IMR-90 (cell line): Measurements from ENCODE around the gene NAMPT. TPM values are rescaled to one million over a fixed set of nuclear protein-coding genes. Genes with fewer than 3 reads are reported as not detected.
A peak's percentile ranks its signal among the peaks of the same experiment; 100 is the strongest.

Experiments used
- ATAC-seq: fragments of 200-7000 bp; cut with Tn5 transposase; 2 replicates; pipeline ENCODE4 v1.9.1; 2020; ENCODE audit warnings: low read depth, mild to moderate bottlenecking, moderate library complexity
- BruUV-seq: library from RNA; stranded (reverse); fragments of 400-500 nt; replicated peaks from 2 replicates; lab custom pipeline; 2021; lab: Mats Ljungman, UMichigan
- CTCF ChIA-PET: fragments of 300-600 bp; formaldehyde crosslinking; extraction: SDS; loops from one replicate; lab custom pipeline; 2021; ENCODE audit warnings: antibody characterized with exemption; lab: Yijun Ruan, JAX
- POLR2A ChIA-PET: fragments of 300-600 bp; sonication (Branson Sonifier 250); formaldehyde crosslinking; loops from one replicate; lab custom pipeline; 2022; ENCODE audit warnings: antibody characterized with exemption; ENCODE audit not compliant: unreplicated experiment; lab: Charles Lee
- DNase-seq: peaks from one replicate; pipeline ENCODE4 v3.0.0; 2013
- H2AFZ ChIP-seq: replicated peaks from 2 replicates; pipeline ENCODE3; 2013; ENCODE audit warnings: low read length, mild to moderate bottlenecking; ENCODE audit not compliant: poor library complexity
- H2AK5ac ChIP-seq: 2 replicates; pipeline ENCODE4 v1.6.1; 2013; ENCODE audit warnings: low read depth, low read length, inconsistent platforms
- H2AK9ac ChIP-seq: replicated peaks from 2 replicates; pipeline ENCODE3; 2013; ENCODE audit warnings: mild to moderate bottlenecking, low read depth, low read length, moderate library complexity; ENCODE audit not compliant: poor library complexity
- H2BK120ac ChIP-seq: 2 replicates; pipeline ENCODE4 v1.6.1; 2013; ENCODE audit warnings: low read depth, low read length, inconsistent platforms
- H2BK15ac ChIP-seq: 3 replicates; pipeline ENCODE4 v1.6.1; 2013; ENCODE audit warnings: low read depth, low read length, inconsistent platforms
- H2BK20ac ChIP-seq: 2 replicates; pipeline ENCODE4 v1.6.1; 2013; ENCODE audit warnings: low read depth, mild to moderate bottlenecking, inconsistent platforms, low read length, moderate library complexity
- H2BK5ac ChIP-seq: 2 replicates; pipeline ENCODE4 v1.6.1; 2013; ENCODE audit warnings: mild to moderate bottlenecking, low read depth, low read length, inconsistent platforms; ENCODE audit not compliant: poor library complexity, severe bottlenecking
- H3K14ac ChIP-seq: replicated peaks from 2 replicates; pipeline ENCODE4 v1.6.1; 2013; ENCODE audit warnings: low read depth, low read length, inconsistent platforms
- H3K18ac ChIP-seq: 2 replicates; pipeline ENCODE4 v1.6.1; 2013; ENCODE audit warnings: low read depth, low read length, control low read depth
- H3K23ac ChIP-seq: 2 replicates; pipeline ENCODE4 v1.6.1; 2013; ENCODE audit warnings: low read depth, low read length, inconsistent platforms
- H3K27ac ChIP-seq: 2 replicates; pipeline ENCODE4 v1.5.1; 2013; ENCODE audit warnings: mild to moderate bottlenecking, control low read depth, low read length; ENCODE audit not compliant: insufficient read depth
- H3K27me3 ChIP-seq: 2 replicates; pipeline ENCODE4 v1.6.1; 2013; ENCODE audit warnings: low read length; ENCODE audit not compliant: control insufficient read depth, insufficient read depth
- H3K36me3 ChIP-seq: 2 replicates; pipeline ENCODE4 v1.6.1; 2013; ENCODE audit warnings: low read length, mixed read lengths; ENCODE audit not compliant: control insufficient read depth, insufficient read depth
- H3K4ac ChIP-seq: 2 replicates; pipeline ENCODE4 v1.6.1; 2013; ENCODE audit warnings: low read depth, low read length, inconsistent platforms
- H3K4me1 ChIP-seq: 2 replicates; pipeline ENCODE4 v1.6.1; 2013; ENCODE audit warnings: low read length, mixed read lengths; ENCODE audit not compliant: control insufficient read depth, insufficient read depth
- H3K4me2 ChIP-seq: 2 replicates; pipeline ENCODE4 v1.6.1; 2013; ENCODE audit warnings: low read depth, mild to moderate bottlenecking, control low read depth, low read length, moderate library complexity
- H3K4me3 ChIP-seq: 2 replicates; pipeline ENCODE4 v1.5.1; 2013; ENCODE audit warnings: low read depth, mild to moderate bottlenecking, control low read depth, low read length, moderate library complexity; ENCODE audit not compliant: insufficient read depth
- H3K56ac ChIP-seq: 2 replicates; pipeline ENCODE4 v1.6.1; 2013; ENCODE audit warnings: low read length, inconsistent platforms; ENCODE audit not compliant: insufficient read depth; ENCODE audit errors: extremely low read depth
- H3K79me1 ChIP-seq, 2 experiments: 2 replicates each; pipeline ENCODE4 v1.6.1; 2013; ENCODE audit warnings: low read length in 2 of 2, inconsistent platforms in 1 of 2, low read depth in 1 of 2
- H3K9ac ChIP-seq: 2 replicates; pipeline ENCODE4 v1.6.1; 2013; ENCODE audit warnings: low read depth, low read length, control low read depth
- H3K9me1 ChIP-seq: 2 replicates; pipeline ENCODE4 v1.6.1; 2013; ENCODE audit warnings: low read length, inconsistent platforms; ENCODE audit not compliant: insufficient read depth
- H3K9me3 ChIP-seq: 2 replicates; pipeline ENCODE4 v1.6.1; 2013; ENCODE audit warnings: low read length; ENCODE audit not compliant: control insufficient read depth, insufficient read depth
- H4K20me1 ChIP-seq: 2 replicates; pipeline ENCODE4 v1.6.1; 2013; ENCODE audit warnings: low read length, inconsistent platforms; ENCODE audit not compliant: insufficient read depth
- H4K5ac ChIP-seq: 2 replicates; pipeline ENCODE4 v1.6.1; 2013; ENCODE audit warnings: mild to moderate bottlenecking, low read depth, low read length, control low read depth
- H4K8ac ChIP-seq, 2 experiments: 2 replicates each; pipeline ENCODE4 v1.6.1; 2013; ENCODE audit warnings: low read depth in 2 of 2, low read length in 2 of 2, control low read depth in 1 of 2, inconsistent platforms in 1 of 2
- H4K91ac ChIP-seq: 2 replicates; pipeline ENCODE4 v1.6.1; 2013; ENCODE audit warnings: low read depth, low read length, inconsistent platforms; ENCODE audit not compliant: insufficient read depth
- CEBPB ChIP-seq: IDR thresholded peaks from 2 replicates; pipeline ENCODE4 v1.6.1; 2012; ENCODE audit warnings: low read depth, low read length, improper control_type of control experiment
- USF2 ChIP-seq: fragments of 150-350 bp; IDR thresholded peaks from 2 replicates; pipeline ENCODE4 v1.6.1; 2017; ENCODE audit warnings: mild to moderate bottlenecking, antibody characterized with exemption, low read length, low read depth
- WGBS, 2 experiments: methylation state at CpG; one replicate each; pipeline versions ENCODE4 v1.1.5 to v1.1.7; 2013; ENCODE audit warnings: missing lambda C conversion rate in 2 of 2; ENCODE audit not compliant: insufficient read length in 1 of 2; ENCODE audit errors: extremely low coverage in 2 of 2; 5-methylcytosine and 5-hydroxymethylcytosine counted together
- dilution Hi-C: fragments of 300-500 bp; cut with HindIII; formaldehyde crosslinking; loops from one replicate; pipeline ENCODE4 v1.14.3; 2018; ENCODE audit warnings: low sequenced_read_pairs; ENCODE audit not compliant: unreplicated experiment
- in situ Hi-C: fragments of 300-500 bp; cut with MboI; formaldehyde crosslinking; loops from 3 replicates; pipeline ENCODE4 v1.14.3; 2019; ENCODE audit warnings: low sequenced_read_pairs, inconsistent platforms, mixed read lengths
- intact Hi-C: fragments of 100-400 bp; cut with micrococcal nuclease; formaldehyde crosslinking; loops from 2 replicates; pipeline ENCODE4 v1.10.0; 2022
- polyA plus RNA-seq, 3 experiments: library from polyadenylated mRNA; depleted of rRNA; stranded (reverse); fragments of >200 nt; gene quantifications; 2 replicates each; pipeline ENCODE4 v1.2.3, GENCODE V29; 2012; ENCODE audit warnings: low replicate concordance in 1 of 3
- total RNA-seq: library from RNA; depleted of rRNA; stranded (reverse); fragments of >200 nt; gene quantifications from 2 replicates; pipeline ENCODE4 v1.2.3, GENCODE V29; 2012

The NAMPT gene
- total and polyA plus RNA-seq, 2 of the 4 experiments (the other 2 are of a cell fraction), result 13.3 to 31.7 TPM

DNA sequence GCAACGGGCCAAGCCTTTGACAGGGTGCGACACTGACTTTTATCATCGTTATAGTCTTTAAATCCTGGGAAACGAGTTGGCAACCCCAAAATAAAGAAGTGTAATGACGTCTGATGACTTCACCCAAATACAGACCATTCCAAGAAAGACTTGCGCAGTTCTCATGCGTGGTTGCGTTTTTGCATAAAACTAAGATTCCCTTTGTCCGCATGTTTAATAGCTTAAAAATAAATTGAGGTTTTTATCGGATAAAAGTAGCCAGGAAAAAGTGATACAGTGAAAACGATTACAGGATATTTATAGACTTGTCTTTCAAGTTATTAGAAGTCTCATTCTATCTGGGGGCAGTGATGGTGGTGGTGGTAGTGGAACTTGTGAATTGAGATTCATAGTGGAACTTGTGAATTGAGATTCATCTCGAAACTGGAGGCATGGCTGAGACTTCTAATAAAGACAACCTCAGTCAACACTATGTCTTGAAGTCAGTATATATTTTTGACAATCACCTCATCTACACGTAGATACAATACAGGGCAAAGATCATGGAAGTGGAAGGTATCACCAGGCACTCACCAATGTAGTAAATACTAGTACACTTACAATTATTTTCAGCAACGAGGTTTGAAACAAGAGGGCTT, 1.2 kb upstream of the NAMPT start:
- dilution Hi-C loops, result no loop called here
- Histone ChIP-seq H2BK20ac (peak overlapping the region; percentile 48), H3K23ac (peak overlapping the region; percentile 95), H3K9me3 (no peaks in the 10 kb centered on the region), H3K9me1 (no peaks in the 10 kb centered on the region), H4K91ac (peak overlapping the region; percentile 94), H3K36me3 (no peaks in the 10 kb centered on the region), H3K9ac (peak overlapping the region; percentile 77), H3K4me2 (peak overlapping the region; percentile 70), H3K27ac (peak overlapping the region; percentile 85), H3K27me3 (no peaks in the 10 kb centered on the region), H2BK15ac (peak overlapping the region; percentile 86), H2AFZ (peak overlapping the region; percentile 90), H2AK5ac (0 out of 2 replicates have a peak overlapping the region, but pooled peaks have one; percentile 81), H3K18ac (peak overlapping the region; percentile 51), H2BK5ac (peak overlapping the region; percentile 62), H3K14ac (peak overlapping the region; percentile 88), H2BK120ac (peak overlapping the region; percentile 85; the same call in 1 of the 2 replicates), H3K56ac (peak overlapping the region; percentile 89), H4K5ac (peak overlapping the region; percentile 53), H4K20me1 (peaks cover 6% of the 10 kb centered on the region; the same call in 1 of the 2 replicates), H3K4ac (peak overlapping the region; percentile 89), H3K4me3 (peak overlapping the region; percentile 52), H2AK9ac (peak overlapping the region; percentile 78), H3K4me1 (peaks cover 2% of the 10 kb centered on the region; the same call in 1 of the 2 replicates), H3K79me1 (peaks cover 9 to 21% of the 10 kb centered on the region in 2 experiments), H4K8ac (peak overlapping the region; percentile 88 to 95)
- DNase-seq (peak; percentile 73), ATAC-seq (no peak)
- WGBS, 2 experiments, result no CpG with 5 or more reads among the region's 14 CpGs
- CTCF ChIA-PET, result no interaction called here
- BruUV-seq, result no TSS peak
- in situ Hi-C loops, result no loop called here
- TF ChIP-seq CEBPB, result peak; percentile 33
- no peak for TF ChIP-seq USF2
- intact Hi-C loops, result loop anchor here (1.0 to 5.0 kb wide), 7 partner anchors 61 to 450 kb away; partner anchors contain the start of gene CCDC71L
- POLR2A ChIA-PET, result no interaction called here
